Ammon's horn (tissue), 1 donor: ENCODE results near the gene FNDC8.
"Not testable (repeated sequence)": the region's sequence is repeated elsewhere in the genome, so short reads cannot be mapped to it uniquely, and the experiment has no call there.

ENCODE experiments used
- DNase-seq: peaks from one replicate; pipeline ENCODE4 v3.0.0-alpha.2; 2016; ENCODE audit warnings: low spot score

Gene FNDC8

GRCh38 chr17:35142467-35142796, 21.0 kb downstream of the FNDC8 start:
- no peak for DNase-seq

DNA sequence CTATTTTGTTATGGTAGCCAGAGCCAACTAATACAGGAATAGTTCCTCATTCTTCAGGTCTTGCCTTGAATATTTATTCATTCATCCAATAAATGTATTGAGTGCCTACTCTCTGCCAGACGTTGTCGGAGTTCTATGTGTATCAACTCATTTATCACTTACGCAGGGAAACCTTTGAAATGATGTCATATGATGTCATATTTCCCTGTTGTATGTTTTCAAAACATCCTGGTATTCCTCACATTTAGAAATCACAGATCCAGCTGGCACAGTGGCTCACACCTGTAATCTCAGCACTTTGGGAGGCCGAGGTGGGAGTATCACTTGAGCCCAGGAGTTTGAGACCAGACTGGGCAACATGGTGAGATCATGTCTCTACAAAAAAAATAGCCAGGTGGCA, 23.4 kb downstream of the FNDC8 start:
- DNase-seq, result no peak

DNA sequence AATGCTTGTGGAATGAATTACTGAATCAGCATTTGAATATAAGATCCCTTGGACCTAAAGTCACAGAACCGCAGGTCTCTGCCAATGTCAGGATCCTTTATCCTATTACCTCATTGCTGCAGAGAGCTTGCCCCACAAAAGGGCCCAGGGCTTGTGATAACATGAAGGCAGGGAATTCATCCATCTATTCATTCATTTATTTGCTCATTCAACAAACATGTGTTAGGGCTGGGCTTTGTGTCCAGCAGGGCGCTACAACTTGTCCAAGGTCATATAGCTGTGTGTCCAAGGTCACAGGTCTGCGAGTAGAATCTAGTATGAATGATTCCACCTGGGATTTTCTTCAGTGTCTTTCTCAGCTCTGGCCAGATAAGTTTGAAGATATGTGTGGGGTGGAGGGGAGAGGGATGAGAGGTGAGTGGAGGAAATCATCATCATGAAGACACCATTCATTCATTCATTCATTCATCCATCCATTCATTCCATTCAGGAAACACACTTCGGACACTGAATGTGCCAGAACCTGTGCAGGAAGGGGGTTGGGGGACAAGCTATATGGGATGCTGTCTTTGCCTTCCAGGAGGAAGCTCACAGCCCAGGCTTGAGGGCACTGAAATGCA, 24.9 kb downstream of the FNDC8 start:
- no peak for DNase-seq

DNA sequence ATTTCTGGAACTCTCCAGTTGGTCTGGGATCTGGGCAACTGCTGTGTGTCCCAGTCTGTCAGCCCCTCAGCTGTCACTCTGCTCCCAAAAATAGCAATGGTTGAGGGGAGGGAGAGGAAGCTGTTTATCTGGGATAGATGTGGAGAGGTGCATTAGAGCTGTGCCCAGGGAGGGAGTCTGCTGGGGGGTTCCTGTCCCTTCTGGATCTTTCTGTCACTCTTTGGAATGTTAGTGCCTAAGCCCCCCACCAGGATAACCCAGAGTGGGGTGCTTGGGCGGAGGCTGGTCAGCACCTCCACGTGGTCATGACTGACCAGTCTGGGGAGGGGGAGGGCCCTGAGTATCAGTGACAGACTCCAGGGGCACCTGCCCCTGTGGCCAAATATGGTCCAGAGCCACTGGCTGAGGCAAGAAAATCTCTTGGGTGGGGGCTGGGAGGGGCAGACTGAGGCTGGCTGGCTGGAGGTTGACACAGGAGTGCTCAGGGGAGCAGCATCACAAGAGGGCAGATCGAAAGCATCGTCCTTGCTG, 26.0 kb downstream of the FNDC8 start, which contains the start of gene UNC45B:
TSS of gene UNC45B (plus strand) at position 443 of the 531 bp plus-strand sequence. CDS start 447 bp downstream, outside the sequence.
- DNase-seq, result no peak

DNA sequence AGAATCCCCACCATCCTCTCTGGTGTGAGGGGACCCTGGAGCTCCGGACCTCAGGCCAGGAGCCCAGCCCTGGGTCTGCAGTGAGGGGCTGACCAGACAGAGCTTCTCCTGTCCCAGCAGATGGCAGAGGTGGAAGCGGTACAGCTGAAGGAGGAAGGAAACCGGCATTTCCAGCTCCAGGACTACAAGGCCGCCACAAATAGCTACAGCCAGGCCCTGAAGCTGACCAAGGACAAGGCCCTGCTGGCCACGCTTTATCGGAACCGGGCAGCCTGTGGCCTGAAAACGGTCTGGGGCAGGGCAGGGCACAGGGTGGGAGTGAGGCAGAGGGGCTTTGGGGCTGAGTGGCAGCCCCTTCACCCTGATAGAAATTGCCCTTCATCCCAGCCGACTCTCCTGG, 26.7 kb downstream of the FNDC8 start:
- DNase-seq, result no peak

GRCh38 chr17:35149941-35150340, 28.5 kb downstream of the FNDC8 start:
- DNase-seq, result no peak

- DNase-seq, result not testable (repeated sequence)
Measured at GRCh38 chr17:35151080-35151479, 29.7 kb downstream of the FNDC8 start.

DNA sequence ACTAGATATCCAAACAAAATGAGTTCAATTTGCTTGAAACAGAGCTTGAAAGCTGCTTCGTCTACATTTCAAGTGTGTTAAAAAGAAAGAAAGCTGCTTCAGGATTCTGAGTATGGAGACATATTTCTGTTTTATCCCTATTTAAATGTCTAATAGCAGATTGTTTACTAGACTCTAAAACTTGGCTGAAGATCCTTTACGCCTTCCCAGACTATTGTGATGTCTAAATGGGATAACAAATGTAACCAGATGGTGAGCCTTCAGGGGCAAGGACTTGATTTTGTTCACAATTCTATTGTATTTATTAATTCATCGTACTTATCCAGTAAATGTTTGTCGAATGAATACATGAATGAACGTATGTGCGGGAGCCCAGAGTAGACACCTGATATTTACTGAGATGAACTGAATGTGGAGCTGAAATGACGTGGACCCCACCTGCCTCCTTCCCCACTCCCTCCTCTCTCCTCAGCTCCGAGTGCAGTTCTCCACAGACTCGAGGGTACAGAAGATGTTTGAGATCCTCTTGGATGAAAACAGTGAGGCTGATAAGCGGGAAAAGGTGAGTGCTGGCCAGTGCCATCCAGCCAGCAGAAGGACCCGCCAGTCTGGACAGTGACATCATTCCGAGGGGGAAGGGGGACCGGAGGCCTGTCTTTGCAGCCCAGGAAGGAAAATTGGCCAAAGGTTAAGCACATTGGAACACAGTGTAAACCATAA, 31.2 kb downstream of the FNDC8 start:
- DNase-seq, result peak; percentile 21

DNA sequence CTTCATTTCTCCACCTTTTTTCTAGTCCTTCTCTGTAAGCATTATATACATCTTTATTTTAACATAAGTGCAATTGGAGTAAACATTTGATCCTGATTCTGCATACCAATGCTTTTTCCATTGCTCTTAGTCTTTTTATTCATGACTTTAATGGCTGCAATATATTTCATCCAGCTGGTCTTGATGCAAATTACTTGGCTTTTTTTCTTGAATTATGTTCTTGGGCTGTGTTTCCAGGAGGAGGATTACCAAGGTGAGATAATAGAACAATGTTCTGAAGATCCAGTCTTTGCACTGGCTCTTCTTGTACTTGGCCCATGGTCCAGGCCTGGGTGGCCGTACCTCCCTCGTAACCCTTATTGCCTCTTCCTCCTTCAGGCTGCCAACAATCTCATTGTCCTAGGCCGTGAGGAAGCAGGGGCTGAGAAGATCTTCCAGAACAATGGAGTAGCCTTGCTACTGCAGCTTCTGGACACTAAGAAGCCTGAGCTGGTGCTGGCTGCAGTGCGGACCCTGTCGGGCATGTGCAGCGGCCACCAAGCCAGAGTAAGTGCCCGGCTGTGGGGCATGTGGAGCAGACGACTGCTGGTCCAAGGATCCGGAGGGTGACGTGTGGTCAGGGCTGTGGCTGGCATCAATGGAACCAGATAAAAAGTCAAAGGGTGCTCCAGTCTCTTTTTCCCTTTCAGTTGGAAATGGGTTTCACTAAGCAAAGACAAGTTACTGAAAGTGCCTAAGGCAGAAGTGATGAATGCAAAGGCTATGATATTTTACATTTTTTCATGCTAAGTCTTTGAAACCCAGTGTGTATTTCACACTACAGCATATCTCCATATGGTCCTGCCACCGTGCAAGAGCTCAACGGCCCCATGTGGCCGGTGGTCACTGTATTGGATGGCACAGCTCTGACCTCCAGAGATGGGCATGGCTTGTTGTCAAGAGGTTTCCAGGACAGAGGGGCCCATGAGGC, 33.1 kb downstream of the FNDC8 start:
- no peak for DNase-seq

DNA sequence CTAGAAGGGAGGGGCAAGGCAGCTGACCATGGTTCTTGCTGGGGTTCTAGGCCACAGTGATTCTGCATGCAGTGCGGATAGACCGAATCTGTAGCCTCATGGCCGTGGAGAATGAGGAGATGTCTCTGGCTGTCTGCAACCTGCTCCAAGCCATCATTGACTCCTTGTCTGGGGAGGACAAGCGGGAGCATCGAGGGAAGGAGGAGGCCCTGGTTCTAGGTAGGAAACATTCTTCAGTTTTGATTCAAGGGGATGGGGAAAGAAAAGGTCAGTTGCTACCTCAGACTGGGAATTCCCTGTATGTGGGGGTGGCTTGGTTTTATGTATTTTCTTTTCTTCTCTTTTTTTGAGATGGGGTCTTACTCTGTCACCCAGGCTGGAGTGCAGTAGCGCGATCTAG, 33.8 kb downstream of the FNDC8 start:
- no peak for DNase-seq

- DNase-seq, result no peak
Measured at GRCh38 chr17:35159940-35160339, 38.5 kb downstream of the FNDC8 start.

DNA sequence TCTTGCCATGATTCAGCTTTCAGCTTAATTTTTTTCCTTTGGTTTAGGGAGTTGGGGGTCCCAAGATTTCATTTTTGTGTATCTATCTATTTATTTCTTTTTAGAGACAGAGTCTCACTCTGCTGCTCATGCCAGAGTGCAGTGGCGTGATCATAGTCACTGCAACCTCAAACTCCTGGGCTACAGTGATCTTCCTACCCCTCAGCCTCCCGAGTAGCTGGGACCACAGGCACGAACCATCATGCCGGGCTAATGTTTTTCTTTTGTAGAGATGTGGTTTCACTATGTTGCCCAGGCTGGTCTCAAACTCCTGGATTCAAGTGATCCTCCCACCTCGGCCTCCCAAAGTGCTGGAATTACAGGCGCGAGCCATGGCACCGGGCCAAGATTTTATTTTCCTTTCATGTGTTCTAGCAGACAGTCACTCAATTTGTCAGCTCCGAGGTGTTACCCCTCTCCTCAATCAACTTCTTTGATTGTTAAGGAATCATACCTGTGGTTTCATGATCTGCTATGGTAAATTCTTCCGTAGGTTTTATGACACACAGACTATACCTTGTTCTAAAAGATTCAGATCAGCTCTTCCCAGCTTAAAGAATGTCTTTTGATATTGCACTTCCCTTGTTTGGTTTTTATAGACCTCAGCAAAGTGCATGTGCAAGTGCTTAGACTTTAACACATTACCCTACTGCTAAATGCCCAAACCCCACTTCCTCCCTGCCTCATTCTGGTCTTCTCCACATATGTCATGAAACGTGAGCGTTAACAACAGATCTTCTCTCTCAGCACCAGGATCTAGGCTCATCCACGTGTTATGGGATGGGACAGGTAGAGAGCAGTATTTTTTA, 39.2 kb downstream of the FNDC8 start:
- DNase-seq, result no peak

GRCh38 chr17:35161281-35161761, 39.9 kb downstream of the FNDC8 start:
- no peak for DNase-seq

GRCh38 chr17:35162755-35163154, 41.3 kb downstream of the FNDC8 start:
- DNase-seq, result no peak

DNA sequence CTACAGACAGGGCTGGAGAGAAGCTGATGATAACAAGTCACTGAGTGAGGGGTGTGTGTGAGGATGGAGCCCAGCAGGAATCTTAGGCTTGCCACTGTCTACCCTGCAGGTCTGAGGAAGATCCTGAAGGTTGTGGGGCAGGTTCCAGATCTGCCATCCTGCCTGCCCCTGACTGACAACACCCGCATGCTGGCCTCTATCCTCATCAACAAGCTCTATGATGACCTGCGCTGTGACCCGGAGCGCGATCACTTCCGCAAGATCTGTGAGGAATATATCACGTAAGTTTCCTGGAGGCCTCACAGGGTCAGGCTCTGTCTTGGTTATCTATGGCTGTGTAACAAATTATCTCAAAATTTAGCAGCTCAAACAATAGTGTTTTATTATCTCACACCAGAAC, 42.5 kb downstream of the FNDC8 start:
- no peak for DNase-seq

GRCh38 chr17:35164716-35165115, 43.3 kb downstream of the FNDC8 start:
- DNase-seq, result no peak

DNA sequence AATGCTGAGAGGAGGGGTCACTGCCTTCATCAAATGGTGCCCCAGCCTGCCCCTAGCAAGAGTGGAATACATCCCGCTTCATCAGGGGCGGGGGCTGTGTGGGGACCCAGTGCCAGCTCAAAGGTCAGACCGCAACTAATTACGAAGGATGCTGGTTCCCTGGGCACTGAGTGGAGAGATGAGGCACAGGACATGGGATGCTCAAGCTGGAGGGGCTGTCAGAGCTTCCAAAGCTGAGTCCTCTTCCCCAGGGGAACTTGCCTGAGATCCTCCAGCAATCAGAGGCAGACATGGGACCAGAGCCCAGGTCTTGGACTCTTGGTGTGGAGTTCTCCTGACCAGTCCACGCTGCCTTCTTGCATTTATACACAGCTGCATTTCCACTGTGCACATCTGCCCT, 45.1 kb downstream of the FNDC8 start:
- no peak for DNase-seq

DNA sequence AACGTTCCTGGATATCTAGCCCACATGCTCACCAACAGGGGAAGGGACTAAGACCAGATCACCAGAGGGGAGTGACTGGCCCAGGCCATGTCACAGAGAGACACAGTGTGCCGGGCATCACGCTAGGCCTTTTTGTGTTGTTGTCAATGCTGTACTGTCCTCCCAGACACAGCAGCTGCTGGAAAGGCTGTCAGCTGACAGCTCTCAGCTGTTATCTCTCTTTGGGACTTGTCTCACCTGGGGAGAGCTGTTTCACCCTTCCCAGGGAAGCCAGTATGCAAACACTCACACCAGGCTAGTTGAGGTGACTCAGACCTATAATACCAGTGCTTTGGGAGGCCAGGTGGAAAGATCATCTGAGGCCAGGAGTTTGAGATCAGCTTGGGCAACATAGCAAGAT, 45.6 kb downstream of the FNDC8 start:
- peak; percentile 68 for DNase-seq

- DNase-seq, result no peak
Measured at GRCh38 chr17:35167666-35168065, 46.3 kb downstream of the FNDC8 start.

- no peak for DNase-seq
Measured at GRCh38 chr17:35169835-35170363, 48.5 kb downstream of the FNDC8 start.
